ENCODE measurements around the gene IL1RN. TPM values are rescaled to one million over a fixed set of nuclear protein-coding genes. Genes with fewer than 3 reads are reported as not detected.

Gene IL1RN
- total and polyA plus RNA-seq, 2 of the 4 experiments (the other 2 are of a cell fraction), result not detected

DNA sequence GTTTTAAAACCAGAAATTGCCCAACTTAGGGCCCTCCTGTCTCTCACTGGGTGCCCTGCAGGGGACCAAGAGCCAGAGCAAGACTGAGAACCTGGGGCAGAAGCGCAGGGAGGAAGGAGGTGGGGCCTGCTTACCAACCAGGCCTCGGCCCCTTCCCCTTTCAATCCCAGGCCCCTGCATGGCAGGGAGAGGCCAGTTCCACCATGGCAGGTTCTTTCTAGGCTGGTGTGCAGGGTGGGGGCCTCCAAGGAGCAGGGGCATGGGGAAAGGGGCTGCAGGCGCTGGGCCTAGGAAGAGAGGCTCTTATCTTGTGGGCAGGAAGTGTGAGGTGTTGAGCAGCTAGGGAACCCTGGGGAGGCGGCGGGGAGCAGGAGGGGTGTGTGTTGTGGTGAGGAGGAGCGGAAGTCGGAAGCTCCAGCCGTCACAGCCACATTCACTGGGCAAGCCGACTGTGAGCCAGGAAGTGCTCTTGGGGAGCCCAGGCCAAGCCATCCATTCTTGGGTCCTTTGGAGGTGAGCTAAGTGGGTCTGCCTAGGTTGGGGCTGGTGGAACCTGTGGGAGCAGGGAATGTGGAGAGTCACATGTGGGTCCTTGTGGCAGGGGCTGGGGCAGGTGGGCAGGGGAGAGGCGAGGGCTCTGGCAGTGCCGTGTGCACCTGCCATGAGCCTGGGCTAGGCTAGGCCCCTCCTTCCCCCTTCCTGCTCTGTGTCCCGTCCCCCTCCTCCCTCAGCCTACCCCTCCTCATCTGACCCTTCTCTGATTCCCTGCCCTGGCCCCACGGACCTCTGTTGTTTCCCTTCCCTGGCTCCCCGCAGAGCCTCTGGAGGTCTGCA lies 46.4 kb downstream of the IL1RN start, which contains the start of gene PSD4:
Gene PSD4, plus strand, starts transcription at position 430 of the 834 bp plus-strand sequence. CDS start 8,486 bp downstream, outside the sequence.
- Histone ChIP-seq H2BK5ac (ENCODE audit: low read depth, low read length, poor library complexity, severe bottlenecking) (no peak within 1 kb of the TSS), H2AK5ac (ENCODE audit: low read depth, low read length) (no peak within 1 kb of the TSS), H3K9me3 (ENCODE audit: control insufficient read depth, insufficient read depth, low read length) (no peaks in the 10 kb centered on the region), H2AK9ac (replicated peaks; ENCODE audit: low read depth, low read length, poor library complexity) (peak within 1 kb of the TSS; percentile 28), H2AFZ (replicated peaks; ENCODE audit: low read length, poor library complexity) (no peak within 1 kb of the TSS), H4K8ac (ENCODE audit: low read depth in 2 of 2, low read length in 2 of 2) (no peak within 1 kb of the TSS), H3K9ac (ENCODE audit: low read depth, low read length) (no peak within 1 kb of the TSS), H3K79me1 (ENCODE audit: low read depth in 1 of 2, low read length in 2 of 2) (no peaks in the 10 kb centered on the region), H3K4me3 (ENCODE audit: insufficient read depth, low read depth, low read length) (no peak within 1 kb of the TSS), H3K56ac (ENCODE audit: extremely low read depth, insufficient read depth, low read length) (no peak within 1 kb of the TSS), H4K5ac (ENCODE audit: low read depth, low read length) (no peak within 1 kb of the TSS), H3K4me2 (ENCODE audit: low read depth, low read length) (no peak within 1 kb of the TSS), H3K23ac (ENCODE audit: low read depth, low read length) (no peak within 1 kb of the TSS), H3K14ac (replicated peaks; ENCODE audit: low read depth, low read length) (no peak within 1 kb of the TSS), H4K20me1 (ENCODE audit: insufficient read depth, low read length) (no peaks in the 10 kb centered on the region), H3K9me1 (ENCODE audit: insufficient read depth, low read length) (no peaks in the 10 kb centered on the region), H2BK20ac (ENCODE audit: low read depth, low read length) (no peak within 1 kb of the TSS), H3K36me3 (ENCODE audit: control insufficient read depth, insufficient read depth, low read length) (no peaks in the 10 kb centered on the region), H3K18ac (ENCODE audit: low read depth, low read length) (no peak within 1 kb of the TSS), H2BK15ac (ENCODE audit: low read depth, low read length) (no peak within 1 kb of the TSS), H3K27ac (ENCODE audit: insufficient read depth, low read length) (no peak within 1 kb of the TSS), H3K4me1 (ENCODE audit: control insufficient read depth, insufficient read depth, low read length) (no peaks in the 10 kb centered on the region), H4K91ac (ENCODE audit: insufficient read depth, low read depth, low read length) (no peak within 1 kb of the TSS), H3K27me3 (ENCODE audit: control insufficient read depth, insufficient read depth, low read length) (peaks cover 22% of the 10 kb centered on the region), H3K4ac (ENCODE audit: low read depth, low read length) (no peak within 1 kb of the TSS), H2BK120ac (ENCODE audit: low read depth, low read length) (no peak within 1 kb of the TSS)
- CTCF ChIA-PET, result no interaction called here
- in situ Hi-C loops (cut with MboI; ENCODE audit: low sequenced_read_pairs), result no loop called here
- intact Hi-C loops (cut with micrococcal nuclease), result no loop called here
- 58% methylated on average over 4 of the region's 14 CpGs; no CpG with 5 or more reads in 1 of the 2 experiments for WGBS, 2 experiments (ENCODE audit: extremely low coverage in 2 of 2, insufficient read length in 1 of 2)
- ATAC-seq (ENCODE audit: low read depth) (no peak), DNase-seq (no peak)
- POLR2A ChIA-PET (ENCODE audit: unreplicated experiment), result no interaction called here
- no peak for TF ChIP-seq MXI1 (IDR thresholded peaks at IDR 0.05; ENCODE audit: borderline replicate concordance, low read depth, low read length)
- BruUV-seq (replicated peaks), result no TSS peak
- dilution Hi-C loops (cut with HindIII; ENCODE audit: low sequenced_read_pairs, unreplicated experiment), result no loop called here

All from IMR-90 (cell line).